Activated naive CD8-positive, alpha-beta T cell (primary cell): ENCODE measurements around the gene SF1.
A peak's percentile ranks its signal among the peaks of the same experiment; 100 is the strongest.

Experiments
- H3K27ac Mint-ChIP-seq: one replicate; pipeline ENCODE4 v1.8.0; 2021; ENCODE audit warnings: mixed read lengths
- H3K27me3 Mint-ChIP-seq: one replicate; pipeline ENCODE4 v1.8.0; 2021; ENCODE audit warnings: mixed read lengths
- H3K36me3 Mint-ChIP-seq: one replicate; pipeline ENCODE4 v1.8.0; 2021; ENCODE audit warnings: mixed read lengths
- H3K4me1 Mint-ChIP-seq: one replicate; pipeline ENCODE4 v1.8.0; 2021; ENCODE audit warnings: low read depth, mixed read lengths
- H3K4me3 Mint-ChIP-seq: one replicate; pipeline ENCODE4 v1.8.0; 2021; ENCODE audit warnings: mild to moderate bottlenecking, mixed read lengths
- H3K9me3 Mint-ChIP-seq: one replicate; pipeline ENCODE4 v1.8.0; 2021; ENCODE audit warnings: low read depth, mixed read lengths

SF1 gene

DNA sequence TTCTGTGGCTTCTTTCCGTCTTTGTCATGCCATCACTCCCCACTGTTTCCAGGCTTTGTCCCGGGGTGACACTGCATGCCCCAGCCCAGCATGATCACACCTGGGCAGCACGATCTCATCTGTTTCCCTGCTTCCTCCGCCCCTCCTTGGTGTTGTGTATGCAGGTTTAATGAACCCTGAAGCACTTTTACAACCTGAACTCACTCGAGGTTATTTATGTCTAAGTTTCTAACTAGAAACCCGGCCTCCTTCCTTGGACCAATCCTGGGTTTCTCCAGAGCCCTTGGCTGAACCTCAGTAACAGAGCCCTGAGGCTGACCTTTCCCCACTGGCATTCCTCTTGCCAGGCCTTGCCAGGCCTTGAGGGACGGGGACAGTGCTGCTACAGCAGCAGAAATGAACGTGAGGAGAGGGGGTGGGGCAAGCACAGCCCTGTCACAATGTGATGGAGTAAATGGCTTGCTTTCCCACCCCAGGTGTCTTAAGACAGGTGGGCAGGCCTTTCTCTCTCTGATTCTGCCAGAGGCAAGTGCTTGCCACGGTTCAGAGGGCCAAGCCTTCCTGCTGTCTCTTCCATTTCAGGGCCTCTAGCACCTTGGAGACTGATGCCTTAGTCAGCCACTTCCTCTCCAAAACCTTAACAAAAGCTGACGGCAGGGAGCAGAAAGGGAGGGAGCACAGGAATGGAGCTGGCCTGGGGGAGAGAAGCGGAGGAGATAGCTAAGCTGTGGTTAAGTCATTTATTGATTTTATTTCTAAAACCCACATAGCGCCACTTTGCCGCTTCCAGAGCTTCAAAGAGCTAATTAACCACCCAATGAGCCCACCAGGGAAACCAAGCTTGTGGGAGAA, 15.4 kb downstream of the SF1 start:
- Mint-ChIP-seq H3K27me3 (no peaks in the 10 kb centered on the region), H3K27ac (peak overlapping the region; percentile 82), H3K36me3 (peaks cover 3% of the 10 kb centered on the region), H3K4me3 (peak overlapping the region; percentile 42), H3K9me3 (no peaks in the 10 kb centered on the region), H3K4me1 (peaks cover 86% of the 10 kb centered on the region)

GRCh38 chr11:64762277-64762673, 16.1 kb downstream of the SF1 start:
- no peaks in the 10 kb centered on the region for H3K27me3 Mint-ChIP-seq
- peak overlapping the region; percentile 82 for H3K27ac Mint-ChIP-seq
- H3K4me3 Mint-ChIP-seq, result peak overlapping the region; percentile 42
- H3K4me1 Mint-ChIP-seq, result peaks cover 82% of the 10 kb centered on the region
- H3K9me3 Mint-ChIP-seq, result no peaks in the 10 kb centered on the region
- peaks cover 3% of the 10 kb centered on the region for H3K36me3 Mint-ChIP-seq

GRCh38 chr11:64760759-64761420, 17.5 kb downstream of the SF1 start:
- Mint-ChIP-seq H3K4me3 (peak overlapping the region; percentile 28), H3K27me3 (no peaks in the 10 kb centered on the region), H3K9me3 (no peaks in the 10 kb centered on the region), H3K4me1 (peaks cover 74% of the 10 kb centered on the region), H3K36me3 (peaks cover 3% of the 10 kb centered on the region), H3K27ac (peak overlapping the region; percentile 84)

- peaks cover 66% of the 10 kb centered on the region for H3K4me1 Mint-ChIP-seq
- H3K27ac Mint-ChIP-seq, result peak within 1 kb of the TSS; percentile 84
- H3K27me3 Mint-ChIP-seq, result no peaks in the 10 kb centered on the region
- H3K9me3 Mint-ChIP-seq, result no peaks in the 10 kb centered on the region
- H3K4me3 Mint-ChIP-seq, result peak within 1 kb of the TSS; percentile 28
- peaks cover 3% of the 10 kb centered on the region for H3K36me3 Mint-ChIP-seq
Observed at GRCh38 chr11:64759722-64760719, 18.3 kb downstream of the SF1 start, which contains the start of gene PYGM. Gene PYGM, minus strand, starts transcription at chr11:64759974. Its CDS starts 76 bp downstream, at chr11:64759898.

- H3K4me1 Mint-ChIP-seq, result peaks cover 59% of the 10 kb centered on the region
- H3K27ac Mint-ChIP-seq, result peak overlapping the region; percentile 50
Observed at GRCh38 chr11:64759131-64759721, 19.1 kb downstream of the SF1 start.

DNA sequence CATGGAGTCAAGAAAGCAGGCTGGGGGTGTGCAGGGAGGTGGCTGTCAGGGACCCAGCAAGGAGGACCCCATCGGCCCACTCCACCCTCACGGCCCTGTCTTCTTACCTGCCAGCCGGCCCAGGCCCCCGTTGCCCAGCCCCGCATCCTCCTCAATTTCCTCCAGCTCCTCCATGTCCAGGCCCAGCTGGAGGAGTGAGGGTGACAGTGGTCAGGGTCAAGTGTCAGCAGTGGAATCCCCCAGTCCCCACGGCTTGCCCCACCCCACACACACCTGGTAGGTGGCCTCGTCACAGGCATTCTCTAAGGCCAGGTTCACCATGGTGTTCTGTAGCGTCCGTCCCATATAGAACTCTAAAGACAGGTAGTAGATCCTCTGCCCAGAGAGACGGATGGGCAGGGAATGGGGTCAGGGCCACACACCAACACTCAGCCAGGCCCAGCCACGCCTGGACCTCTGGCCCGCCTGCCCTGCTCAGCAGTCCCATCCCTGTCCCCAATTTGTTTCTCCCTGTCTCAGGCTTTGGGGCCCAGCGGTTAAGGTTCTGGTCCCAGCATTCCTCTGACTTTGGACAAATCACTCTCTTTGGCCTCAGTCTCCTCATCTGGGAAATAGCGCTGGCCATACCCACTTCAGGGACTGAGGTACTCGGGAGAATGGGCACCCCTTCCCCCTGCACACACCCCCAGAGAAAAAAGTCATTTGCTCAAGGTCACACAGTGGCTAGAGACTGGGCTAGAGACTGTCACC, 19.8 kb downstream of the SF1 start:
- Mint-ChIP-seq H3K4me1 (peaks cover 53% of the 10 kb centered on the region), H3K27me3 (no peaks in the 10 kb centered on the region), H3K36me3 (no peaks in the 10 kb centered on the region), H3K9me3 (no peaks in the 10 kb centered on the region), H3K27ac (no peak overlapping the region), H3K4me3 (no peak overlapping the region)

More at GRCh38 chr11:64759131-64759721, 19.1 kb downstream of the SF1 start:
- Mint-ChIP-seq H3K9me3 (no peaks in the 10 kb centered on the region), H3K4me3 (no peak overlapping the region), H3K27me3 (no peaks in the 10 kb centered on the region), H3K36me3 (no peaks in the 10 kb centered on the region)

- H3K27me3 Mint-ChIP-seq, result no peaks in the 10 kb centered on the region
- no peaks in the 10 kb centered on the region for H3K36me3 Mint-ChIP-seq
- H3K4me3 Mint-ChIP-seq, result no peak overlapping the region
- H3K9me3 Mint-ChIP-seq, result no peaks in the 10 kb centered on the region
- no peak overlapping the region for H3K27ac Mint-ChIP-seq
- peaks cover 51% of the 10 kb centered on the region for H3K4me1 Mint-ChIP-seq
Observed at GRCh38 chr11:64757549-64758329, 20.6 kb downstream of the SF1 start.

DNA sequence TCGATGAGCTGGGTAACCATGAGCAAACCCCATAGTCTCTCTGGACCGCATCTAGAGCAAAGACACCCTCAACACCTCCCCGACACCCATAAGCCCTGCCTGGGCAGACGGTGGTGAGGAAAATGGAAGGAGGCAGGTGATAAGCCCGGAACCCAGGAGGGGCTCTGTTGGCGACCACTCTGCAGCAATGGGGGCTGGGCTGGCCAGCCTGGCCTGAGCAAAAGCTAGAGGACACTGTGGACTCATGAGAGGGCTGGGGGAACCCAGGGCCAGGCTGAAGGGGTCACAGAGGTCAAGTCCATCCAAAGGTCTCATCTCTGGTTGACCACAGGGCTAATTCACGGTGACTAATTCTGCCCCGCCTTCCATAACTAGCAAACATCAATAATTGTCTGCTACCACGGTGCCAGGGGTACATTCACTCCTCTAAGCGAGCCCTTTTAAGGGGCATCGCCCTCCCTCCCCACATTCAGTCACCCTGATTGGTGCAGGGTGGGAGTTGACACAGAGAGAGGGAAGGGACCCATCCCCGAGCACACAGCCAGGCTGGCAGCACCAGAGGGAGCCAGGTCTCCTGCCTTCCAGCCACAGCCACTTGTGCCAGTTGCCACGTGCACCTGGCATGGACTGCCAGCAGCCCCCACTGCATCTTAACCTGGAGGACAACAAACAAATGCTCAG, 22.5 kb downstream of the SF1 start:
- peaks cover 2% of the 10 kb centered on the region for H3K36me3 Mint-ChIP-seq
- H3K4me3 Mint-ChIP-seq, result no peak overlapping the region
- H3K27me3 Mint-ChIP-seq, result no peaks in the 10 kb centered on the region
- peaks cover 43% of the 10 kb centered on the region for H3K4me1 Mint-ChIP-seq
- no peak overlapping the region for H3K27ac Mint-ChIP-seq
- no peaks in the 10 kb centered on the region for H3K9me3 Mint-ChIP-seq

GRCh38 chr11:64754919-64755662, 23.3 kb downstream of the SF1 start:
- H3K4me3 Mint-ChIP-seq, result no peak overlapping the region
- H3K9me3 Mint-ChIP-seq, result no peaks in the 10 kb centered on the region
- no peak overlapping the region for H3K27ac Mint-ChIP-seq
- H3K36me3 Mint-ChIP-seq, result peaks cover 2% of the 10 kb centered on the region
- peaks cover 44% of the 10 kb centered on the region for H3K4me1 Mint-ChIP-seq
- no peaks in the 10 kb centered on the region for H3K27me3 Mint-ChIP-seq

DNA sequence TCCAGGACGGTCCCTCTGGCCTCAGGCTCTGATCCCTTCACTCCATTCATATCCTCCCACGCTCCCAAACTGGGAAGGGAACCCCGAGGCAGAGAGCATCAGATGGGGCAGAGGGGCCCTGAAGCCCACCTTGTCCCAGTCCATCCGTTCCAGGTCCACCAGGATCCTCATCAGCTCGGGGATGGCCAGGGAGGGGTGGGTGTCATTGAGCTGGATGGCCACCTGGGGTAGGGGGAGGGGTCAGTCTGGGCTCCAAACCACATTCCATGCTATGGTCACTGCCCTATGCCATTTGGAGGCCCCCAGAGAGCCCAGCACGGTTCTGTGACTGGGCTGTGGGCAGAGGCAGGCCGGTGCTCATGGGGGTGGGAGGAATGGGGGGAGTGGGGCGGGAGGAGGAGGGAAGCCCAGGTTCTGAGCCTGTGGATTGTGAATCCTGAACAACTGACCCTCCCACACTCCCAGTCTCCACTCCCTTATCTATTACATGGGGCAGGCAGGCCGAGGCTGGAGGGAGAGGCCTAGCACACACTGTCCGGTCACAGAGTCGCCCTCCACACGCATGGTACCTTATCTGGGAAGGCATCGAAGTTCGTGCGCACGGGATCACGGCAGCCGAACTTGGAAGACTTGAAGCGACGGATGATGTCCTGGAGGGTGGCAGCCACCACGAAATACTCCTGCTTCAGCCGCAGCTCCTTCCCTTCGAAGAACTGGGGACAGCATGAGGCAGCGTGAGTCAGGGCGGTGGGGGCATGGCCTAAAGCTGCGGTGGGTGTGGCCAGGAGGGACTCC, 24.0 kb downstream of the SF1 start:
- Mint-ChIP-seq H3K4me3 (no peak overlapping the region), H3K9me3 (no peaks in the 10 kb centered on the region), H3K36me3 (peaks cover 2% of the 10 kb centered on the region), H3K27ac (no peak overlapping the region), H3K4me1 (peaks cover 38% of the 10 kb centered on the region), H3K27me3 (no peaks in the 10 kb centered on the region)

DNA sequence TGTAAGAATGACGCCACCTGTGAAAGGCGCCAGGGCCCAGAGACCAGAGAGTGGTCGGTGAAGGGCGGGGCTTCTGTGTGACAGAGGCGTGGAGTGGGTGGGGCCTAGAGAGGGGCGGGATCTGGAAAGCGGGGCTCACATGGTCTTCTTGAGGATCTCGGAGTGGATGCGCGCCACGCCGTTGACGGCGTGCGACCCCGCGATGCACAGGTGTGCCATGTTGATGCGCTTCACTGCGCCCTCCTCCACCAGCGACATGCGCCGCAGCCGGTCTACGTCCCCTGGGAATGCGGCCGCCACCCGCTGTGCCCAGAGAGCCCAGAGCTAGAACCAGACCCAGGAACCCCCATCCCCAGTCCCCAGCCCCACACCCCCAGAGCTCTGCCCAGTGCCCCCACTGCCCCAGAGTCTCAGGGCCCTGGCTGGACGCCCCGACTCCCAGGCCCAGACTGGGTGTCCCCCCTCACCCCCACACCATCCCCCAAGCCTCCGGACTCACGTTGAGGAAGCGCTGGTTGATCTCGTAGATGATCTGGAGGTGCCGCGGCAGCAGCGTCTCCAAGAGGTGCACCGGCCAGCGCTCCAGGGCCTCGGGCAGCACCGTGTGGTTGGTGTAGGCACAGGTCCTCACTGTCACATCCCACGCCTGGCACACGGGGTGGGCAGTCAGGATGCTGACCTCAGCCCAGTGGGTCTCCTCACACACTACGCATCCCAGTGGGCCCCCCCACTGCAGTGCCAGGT, 24.8 kb downstream of the SF1 start:
- Mint-ChIP-seq H3K4me3 (no peak overlapping the region), H3K36me3 (peaks cover 2% of the 10 kb centered on the region), H3K9me3 (no peaks in the 10 kb centered on the region), H3K27ac (no peak overlapping the region), H3K27me3 (no peaks in the 10 kb centered on the region), H3K4me1 (peaks cover 32% of the 10 kb centered on the region)
